WTC11 (cell line): ENCODE results near the gene SIX6. TPM values are rescaled to one million over a fixed set of nuclear protein-coding genes. Genes with fewer than 3 reads are reported as not detected.

Source experiments
- ATF2 ChIP-seq: sonication (generic); formaldehyde crosslinking; IDR thresholded peaks from 2 replicates; pipeline ENCODE4 v1.8.1; 2022; ENCODE audit warnings: low read depth, missing genetic modification reagents, borderline replicate concordance
- CREB1 ChIP-seq: sonication (generic); formaldehyde crosslinking; IDR thresholded peaks from 2 replicates; pipeline ENCODE4 v1.8.0; 2023; ENCODE audit warnings: mild to moderate bottlenecking, missing genetic modification reagents
- ESRRA ChIP-seq: sonication (generic); formaldehyde crosslinking; IDR thresholded peaks from 2 replicates; pipeline ENCODE4 v1.8.1; 2022; ENCODE audit warnings: mild to moderate bottlenecking, missing genetic modification reagents, borderline replicate concordance
- HMGA2 ChIP-seq: fragments of 250-450 bp; sonication (Bioruptor Pico); IDR thresholded peaks from 2 replicates; pipeline ENCODE4 v1.4.0; 2021; ENCODE audit warnings: mild to moderate bottlenecking, moderate library complexity
- HMGXB4 ChIP-seq: sonication (generic); formaldehyde crosslinking; IDR thresholded peaks from 2 replicates; pipeline ENCODE4 v1.8.1; 2023; ENCODE audit warnings: mild to moderate bottlenecking, moderate library complexity, missing genetic modification reagents
- IRF2 ChIP-seq: sonication (generic); formaldehyde crosslinking; IDR thresholded peaks from 2 replicates; pipeline ENCODE4 v1.8.0; 2022; ENCODE audit warnings: low read depth, missing genetic modification reagents, borderline replicate concordance
- JUN ChIP-seq: sonication (generic); formaldehyde crosslinking; IDR thresholded peaks from 2 replicates; pipeline ENCODE4 v1.8.0; 2023; ENCODE audit warnings: mild to moderate bottlenecking, missing genetic modification reagents
- MAX ChIP-seq: sonication (generic); formaldehyde crosslinking; IDR thresholded peaks from 2 replicates; pipeline ENCODE4 v1.8.0; 2022; ENCODE audit warnings: mild to moderate bottlenecking, missing genetic modification reagents
- NR3C1 ChIP-seq: sonication (generic); formaldehyde crosslinking; conservative IDR thresholded peaks from 2 replicates; pipeline ENCODE4 v1.8.1; 2023; ENCODE audit warnings: low read depth, mild to moderate bottlenecking, missing genetic modification reagents
- USF2 ChIP-seq: sonication (generic); formaldehyde crosslinking; IDR thresholded peaks from 2 replicates; pipeline ENCODE4 v1.8.1; 2023; ENCODE audit warnings: mild to moderate bottlenecking, missing genetic modification reagents, moderate library complexity
- total RNA-seq: library from RNA; stranded (reverse); gene quantifications from 3 replicates; pipeline ENCODE4 v1.2.3, GENCODE V29; 2021
- TF ChIP-seq, protein P1 (sequence below): sonication (generic); formaldehyde crosslinking; IDR thresholded peaks from 2 replicates; pipeline ENCODE4 v1.8.0; 2023; ENCODE audit warnings: missing genetic modification reagents, mild to moderate bottlenecking, borderline replicate concordance
- TF ChIP-seq, protein P2 (sequence below): fragments of 250-450 bp; sonication (Bioruptor Pico); IDR thresholded peaks from 2 replicates; pipeline ENCODE4 v2.1.2; 2022; ENCODE audit warnings: mild to moderate bottlenecking, moderate library complexity
- TF ChIP-seq, protein P3 (sequence below): fragments of 250-450 bp; sonication (Bioruptor Pico); IDR thresholded peaks from 2 replicates; pipeline ENCODE4 v1.9.0; 2021; ENCODE audit warnings: mild to moderate bottlenecking, borderline replicate concordance

Gene SIX6
- total RNA-seq, 1 experiment from 2014 or later = 0.07 TPM

DNA sequence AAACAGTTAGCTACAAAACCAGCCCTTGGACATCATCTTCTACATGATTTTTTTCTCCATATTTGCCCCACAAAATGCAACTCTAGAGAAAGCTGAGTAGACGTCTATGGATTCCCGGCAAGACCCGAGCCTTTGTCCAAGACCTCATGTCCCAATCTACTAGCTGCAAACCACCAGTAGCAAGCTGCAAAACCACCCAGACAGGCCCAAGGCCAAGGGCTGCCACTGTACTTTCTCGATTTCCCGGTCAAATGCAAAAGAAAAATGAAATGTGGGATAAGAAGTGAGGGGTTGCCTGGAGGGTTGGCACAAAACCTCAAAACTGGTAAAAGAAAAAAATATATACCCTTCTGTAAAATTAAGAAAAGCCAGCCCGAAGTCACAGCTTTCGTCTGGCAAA lies 2.9 kb upstream of the SIX6 start (continued):
- TF ChIP-seq, protein P1, sequence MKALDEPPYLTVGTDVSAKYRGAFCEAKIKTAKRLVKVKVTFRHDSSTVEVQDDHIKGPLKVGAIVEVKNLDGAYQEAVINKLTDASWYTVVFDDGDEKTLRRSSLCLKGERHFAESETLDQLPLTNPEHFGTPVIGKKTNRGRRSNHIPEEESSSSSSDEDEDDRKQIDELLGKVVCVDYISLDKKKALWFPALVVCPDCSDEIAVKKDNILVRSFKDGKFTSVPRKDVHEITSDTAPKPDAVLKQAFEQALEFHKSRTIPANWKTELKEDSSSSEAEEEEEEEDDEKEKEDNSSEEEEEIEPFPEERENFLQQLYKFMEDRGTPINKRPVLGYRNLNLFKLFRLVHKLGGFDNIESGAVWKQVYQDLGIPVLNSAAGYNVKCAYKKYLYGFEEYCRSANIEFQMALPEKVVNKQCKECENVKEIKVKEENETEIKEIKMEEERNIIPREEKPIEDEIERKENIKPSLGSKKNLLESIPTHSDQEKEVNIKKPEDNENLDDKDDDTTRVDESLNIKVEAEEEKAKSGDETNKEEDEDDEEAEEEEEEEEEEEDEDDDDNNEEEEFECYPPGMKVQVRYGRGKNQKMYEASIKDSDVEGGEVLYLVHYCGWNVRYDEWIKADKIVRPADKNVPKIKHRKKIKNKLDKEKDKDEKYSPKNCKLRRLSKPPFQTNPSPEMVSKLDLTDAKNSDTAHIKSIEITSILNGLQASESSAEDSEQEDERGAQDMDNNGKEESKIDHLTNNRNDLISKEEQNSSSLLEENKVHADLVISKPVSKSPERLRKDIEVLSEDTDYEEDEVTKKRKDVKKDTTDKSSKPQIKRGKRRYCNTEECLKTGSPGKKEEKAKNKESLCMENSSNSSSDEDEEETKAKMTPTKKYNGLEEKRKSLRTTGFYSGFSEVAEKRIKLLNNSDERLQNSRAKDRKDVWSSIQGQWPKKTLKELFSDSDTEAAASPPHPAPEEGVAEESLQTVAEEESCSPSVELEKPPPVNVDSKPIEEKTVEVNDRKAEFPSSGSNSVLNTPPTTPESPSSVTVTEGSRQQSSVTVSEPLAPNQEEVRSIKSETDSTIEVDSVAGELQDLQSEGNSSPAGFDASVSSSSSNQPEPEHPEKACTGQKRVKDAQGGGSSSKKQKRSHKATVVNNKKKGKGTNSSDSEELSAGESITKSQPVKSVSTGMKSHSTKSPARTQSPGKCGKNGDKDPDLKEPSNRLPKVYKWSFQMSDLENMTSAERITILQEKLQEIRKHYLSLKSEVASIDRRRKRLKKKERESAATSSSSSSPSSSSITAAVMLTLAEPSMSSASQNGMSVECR (CRISPR knock-in tag) = no peak
- TF ChIP-seq USF2 (CRISPR knock-in tag) = no peak
- no peak for TF ChIP-seq IRF2 (CRISPR knock-in tag)
- TF ChIP-seq HMGXB4 (CRISPR knock-in tag) = no peak
- TF ChIP-seq ATF2 = no peak
- no peak for TF ChIP-seq JUN
- no peak for TF ChIP-seq MAX (CRISPR knock-in tag)
- TF ChIP-seq ESRRA = no peak
- TF ChIP-seq CREB1 (CRISPR knock-in tag) = no peak
- TF ChIP-seq, protein P2, sequence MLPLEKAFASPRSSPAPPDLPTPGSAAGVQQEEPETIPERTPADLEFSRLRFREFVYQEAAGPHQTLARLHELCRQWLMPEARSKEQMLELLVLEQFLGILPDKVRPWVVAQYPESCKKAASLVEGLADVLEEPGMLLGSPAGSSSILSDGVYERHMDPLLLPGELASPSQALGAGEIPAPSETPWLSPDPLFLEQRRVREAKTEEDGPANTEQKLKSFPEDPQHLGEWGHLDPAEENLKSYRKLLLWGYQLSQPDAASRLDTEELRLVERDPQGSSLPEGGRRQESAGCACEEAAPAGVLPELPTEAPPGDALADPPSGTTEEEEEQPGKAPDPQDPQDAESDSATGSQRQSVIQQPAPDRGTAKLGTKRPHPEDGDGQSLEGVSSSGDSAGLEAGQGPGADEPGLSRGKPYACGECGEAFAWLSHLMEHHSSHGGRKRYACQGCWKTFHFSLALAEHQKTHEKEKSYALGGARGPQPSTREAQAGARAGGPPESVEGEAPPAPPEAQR (CRISPR knock-in tag) = no peak
- no peak for TF ChIP-seq NR3C1 (CRISPR knock-in tag)
- TF ChIP-seq HMGA2 (CRISPR knock-in tag) = no peak
- TF ChIP-seq, protein P3, sequence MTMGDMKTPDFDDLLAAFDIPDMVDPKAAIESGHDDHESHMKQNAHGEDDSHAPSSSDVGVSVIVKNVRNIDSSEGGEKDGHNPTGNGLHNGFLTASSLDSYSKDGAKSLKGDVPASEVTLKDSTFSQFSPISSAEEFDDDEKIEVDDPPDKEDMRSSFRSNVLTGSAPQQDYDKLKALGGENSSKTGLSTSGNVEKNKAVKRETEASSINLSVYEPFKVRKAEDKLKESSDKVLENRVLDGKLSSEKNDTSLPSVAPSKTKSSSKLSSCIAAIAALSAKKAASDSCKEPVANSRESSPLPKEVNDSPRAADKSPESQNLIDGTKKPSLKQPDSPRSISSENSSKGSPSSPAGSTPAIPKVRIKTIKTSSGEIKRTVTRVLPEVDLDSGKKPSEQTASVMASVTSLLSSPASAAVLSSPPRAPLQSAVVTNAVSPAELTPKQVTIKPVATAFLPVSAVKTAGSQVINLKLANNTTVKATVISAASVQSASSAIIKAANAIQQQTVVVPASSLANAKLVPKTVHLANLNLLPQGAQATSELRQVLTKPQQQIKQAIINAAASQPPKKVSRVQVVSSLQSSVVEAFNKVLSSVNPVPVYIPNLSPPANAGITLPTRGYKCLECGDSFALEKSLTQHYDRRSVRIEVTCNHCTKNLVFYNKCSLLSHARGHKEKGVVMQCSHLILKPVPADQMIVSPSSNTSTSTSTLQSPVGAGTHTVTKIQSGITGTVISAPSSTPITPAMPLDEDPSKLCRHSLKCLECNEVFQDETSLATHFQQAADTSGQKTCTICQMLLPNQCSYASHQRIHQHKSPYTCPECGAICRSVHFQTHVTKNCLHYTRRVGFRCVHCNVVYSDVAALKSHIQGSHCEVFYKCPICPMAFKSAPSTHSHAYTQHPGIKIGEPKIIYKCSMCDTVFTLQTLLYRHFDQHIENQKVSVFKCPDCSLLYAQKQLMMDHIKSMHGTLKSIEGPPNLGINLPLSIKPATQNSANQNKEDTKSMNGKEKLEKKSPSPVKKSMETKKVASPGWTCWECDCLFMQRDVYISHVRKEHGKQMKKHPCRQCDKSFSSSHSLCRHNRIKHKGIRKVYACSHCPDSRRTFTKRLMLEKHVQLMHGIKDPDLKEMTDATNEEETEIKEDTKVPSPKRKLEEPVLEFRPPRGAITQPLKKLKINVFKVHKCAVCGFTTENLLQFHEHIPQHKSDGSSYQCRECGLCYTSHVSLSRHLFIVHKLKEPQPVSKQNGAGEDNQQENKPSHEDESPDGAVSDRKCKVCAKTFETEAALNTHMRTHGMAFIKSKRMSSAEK = no peak
- TF ChIP-seq, all 79 proteins: peak for 0
